GM19099 (cell line): ENCODE results near the gene CLEC4D.

Source experiments
- POLR2A ChIP-seq: IDR thresholded peaks from 3 replicates; pipeline ENCODE4 v1.6.1; 2011; ENCODE audit warnings: low read depth; ENCODE audit not compliant: insufficient read length; ENCODE audit errors: extremely low read depth

CLEC4D gene

DNA sequence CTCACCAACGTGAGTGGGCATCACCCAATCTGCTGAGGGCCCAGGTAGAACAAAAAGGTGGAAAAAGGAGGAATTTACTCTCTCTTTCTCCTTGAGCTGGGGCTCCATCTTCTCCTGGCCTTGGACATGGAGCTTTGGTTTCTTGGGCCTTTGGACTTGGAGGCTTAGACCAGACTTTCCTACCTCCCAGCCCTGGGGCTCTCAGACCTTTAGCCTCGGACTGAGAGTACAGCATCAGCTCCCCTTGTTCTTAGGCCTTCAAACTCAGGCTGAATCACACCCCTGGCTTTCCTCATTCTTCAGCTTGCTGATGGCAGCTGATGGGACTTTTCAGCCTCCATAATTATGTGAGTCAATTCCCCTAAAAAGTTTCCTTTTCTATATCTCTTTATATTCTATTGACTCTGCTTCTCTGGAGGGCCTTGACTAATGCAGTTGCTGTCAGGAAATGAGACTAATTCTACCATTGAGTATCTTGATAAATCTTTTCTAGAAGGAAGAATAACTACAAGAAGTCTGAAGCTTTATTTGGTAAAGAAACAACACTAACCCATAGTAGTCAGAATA is 43.3 kb downstream of the CLEC4D start:
- TF ChIP-seq POLR2A, result no peak

DNA sequence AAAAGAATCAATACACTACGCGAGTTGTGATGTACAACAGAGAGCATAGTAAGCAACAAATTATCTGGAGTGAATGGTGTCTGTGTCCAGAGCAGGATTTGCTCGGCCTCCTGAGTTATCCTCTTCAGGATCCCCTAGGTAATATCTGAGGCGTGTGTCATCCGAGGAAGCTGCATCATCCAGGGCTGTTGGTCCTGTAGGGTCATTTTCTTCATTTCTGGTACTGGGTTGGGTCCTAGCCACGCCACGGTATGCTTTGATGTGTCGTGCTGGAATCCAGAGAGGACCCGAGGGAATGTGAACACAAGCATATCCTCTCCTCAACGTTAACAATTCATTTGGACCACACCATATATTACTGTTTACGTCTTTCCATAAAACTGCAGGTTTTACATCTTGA is 46.4 kb downstream of the CLEC4D start:
- TF ChIP-seq POLR2A, result no peak

DNA sequence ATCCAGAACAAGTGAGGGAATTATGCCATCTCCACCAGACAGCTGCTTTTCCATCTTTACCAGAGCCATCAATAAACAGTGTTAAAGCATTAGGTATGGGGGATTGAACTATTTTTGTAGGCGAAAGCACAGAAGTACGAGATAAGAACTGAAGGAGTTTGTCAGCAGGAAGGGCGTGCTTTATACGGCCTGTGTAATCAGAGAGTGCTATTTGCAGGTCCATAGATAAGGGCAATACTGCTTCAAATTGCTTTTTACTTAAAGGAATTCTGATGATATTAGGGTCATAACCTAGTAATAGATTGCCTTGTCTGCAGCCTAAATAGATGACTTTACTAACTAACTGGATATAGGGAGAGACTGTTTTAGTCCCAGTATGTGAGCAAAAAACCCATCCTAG is 47.7 kb downstream of the CLEC4D start:
- no peak for TF ChIP-seq POLR2A

DNA sequence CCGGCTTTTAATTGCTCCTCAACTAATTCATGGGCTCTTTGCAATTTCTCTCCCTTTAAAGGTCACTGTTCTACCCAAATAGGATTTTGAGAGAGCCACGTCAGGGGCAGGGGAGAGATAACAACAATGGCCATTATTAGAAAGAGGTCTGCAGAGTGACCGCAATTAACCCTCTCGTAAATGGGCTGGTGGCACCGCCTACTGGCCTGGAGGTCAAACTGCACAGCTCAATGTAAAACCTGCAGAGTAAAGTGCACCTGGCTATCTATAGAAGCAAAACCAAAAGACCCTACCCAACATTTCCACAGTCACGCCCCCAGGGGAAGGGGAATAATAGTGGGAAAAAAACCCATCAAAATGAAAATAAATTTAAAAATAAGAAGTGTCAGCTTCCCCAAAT is 49.0 kb downstream of the CLEC4D start:
- TF ChIP-seq POLR2A, result no peak

DNA sequence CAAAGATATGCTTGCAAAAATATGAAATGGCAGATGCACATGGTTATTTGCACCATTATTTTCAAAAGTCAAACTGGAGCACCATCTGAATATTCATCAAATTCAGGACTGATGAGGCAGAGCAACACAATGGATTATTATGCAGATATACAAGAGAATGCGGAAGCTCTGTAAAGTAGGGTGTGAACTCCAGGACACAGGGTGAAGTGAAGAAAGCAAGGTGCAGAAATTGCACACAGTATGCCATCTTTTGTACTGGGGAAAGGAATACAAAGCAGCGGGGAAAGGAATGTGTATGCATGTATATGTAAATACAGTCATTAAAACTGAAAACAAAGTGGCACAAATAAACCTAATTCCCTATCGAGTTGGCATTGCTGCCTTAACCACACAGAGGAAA is 50.1 kb downstream of the CLEC4D start:
- no peak for TF ChIP-seq POLR2A

DNA sequence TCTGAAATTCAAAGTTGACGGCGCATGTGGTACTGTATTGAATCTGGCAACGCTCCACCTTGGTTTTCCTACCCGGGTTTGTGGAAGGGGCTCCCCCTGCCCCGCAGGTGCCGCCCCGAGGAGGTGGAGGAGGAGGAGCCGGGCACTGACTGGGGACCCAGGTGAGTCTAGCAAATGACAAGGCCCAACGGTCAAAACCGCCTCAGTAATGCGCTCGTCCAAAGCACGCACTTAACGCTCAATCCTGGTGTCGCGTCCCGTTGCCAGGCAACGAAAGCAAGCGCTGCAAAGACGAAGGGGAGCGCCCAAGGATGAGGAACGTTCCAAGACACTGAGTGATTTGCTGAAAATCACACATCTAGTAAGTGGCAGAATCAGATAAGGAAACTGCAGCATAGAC is 51.4 kb downstream of the CLEC4D start:
- no peak for TF ChIP-seq POLR2A

DNA sequence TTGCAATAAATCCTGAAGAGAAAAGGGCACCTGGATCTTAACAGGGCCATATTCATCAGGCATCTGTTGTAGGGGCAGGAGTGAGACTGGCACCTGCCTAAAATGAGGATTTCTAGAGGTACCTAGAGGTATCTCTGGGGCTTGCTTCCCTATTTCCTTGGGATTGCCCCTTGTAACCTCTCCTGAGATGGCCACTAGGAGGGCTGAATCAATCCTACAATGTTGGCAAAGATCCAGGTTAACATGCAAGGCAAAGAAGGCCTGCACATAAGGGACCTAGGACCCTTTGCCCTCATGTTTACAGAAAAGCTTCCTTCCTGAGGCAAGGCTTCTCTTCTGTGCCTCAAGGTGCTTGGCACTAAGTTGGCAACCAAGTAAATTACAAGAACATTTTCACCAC is 53.2 kb downstream of the CLEC4D start:
- TF ChIP-seq POLR2A, result no peak
